Measurements from ENCODE around the gene SYDE2.
"Not testable (repeated sequence)": the region's sequence is repeated elsewhere in the genome, so short reads cannot be mapped to it uniquely, and the experiment has no call there.

The SYDE2 gene

DNA sequence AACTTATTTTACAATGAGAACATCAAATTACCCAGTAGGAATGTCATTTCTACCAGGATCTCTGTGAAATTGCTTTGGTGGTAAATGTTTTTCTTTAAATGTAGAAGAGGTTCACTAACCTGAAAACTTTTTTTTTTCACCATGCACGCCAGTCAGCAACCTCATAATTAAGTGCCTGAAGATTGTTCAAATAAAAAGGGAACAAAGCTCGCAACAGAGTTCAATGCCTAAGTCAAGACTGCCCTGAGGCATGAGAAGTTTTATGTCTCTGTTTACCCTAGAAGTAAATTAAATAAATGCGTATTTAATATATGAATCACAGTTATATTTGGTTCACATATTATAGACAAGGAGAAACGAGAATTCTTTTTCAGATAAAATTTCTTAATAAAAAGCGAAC is 13.8 kb upstream of the SYDE2 start:
- DNase-seq = no peak

- no peak for DNase-seq
Measured at GRCh38 chr1:85208488-85208887, 7.7 kb upstream of the SYDE2 start.

DNA sequence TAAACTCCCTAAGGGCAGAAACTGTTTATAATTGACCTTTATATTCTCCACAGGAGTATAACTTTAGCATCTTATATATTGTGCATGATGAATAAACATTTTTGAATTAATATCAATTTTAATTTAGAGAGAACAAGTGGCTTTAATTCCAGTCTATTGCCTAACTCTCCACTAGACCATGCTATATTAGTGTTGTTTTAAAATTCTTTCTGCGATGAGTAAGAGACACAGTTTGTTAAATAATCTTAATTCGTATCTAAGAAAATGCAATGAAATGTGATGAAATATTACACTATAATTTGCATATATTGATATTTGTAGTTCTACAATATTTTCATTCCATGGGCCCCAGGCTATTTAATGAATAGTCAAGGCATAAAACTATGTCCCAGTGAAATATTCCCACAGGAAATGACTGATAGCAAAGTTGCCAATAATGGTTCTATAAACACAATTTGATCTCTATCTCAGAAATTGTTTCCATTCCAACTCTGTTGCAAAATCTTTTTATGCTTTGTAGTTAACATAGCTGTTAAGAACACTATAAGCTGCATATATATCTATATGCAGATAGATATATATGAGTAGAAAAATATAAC is 2.9 kb upstream of the SYDE2 start:
- DNase-seq = no peak

DNA sequence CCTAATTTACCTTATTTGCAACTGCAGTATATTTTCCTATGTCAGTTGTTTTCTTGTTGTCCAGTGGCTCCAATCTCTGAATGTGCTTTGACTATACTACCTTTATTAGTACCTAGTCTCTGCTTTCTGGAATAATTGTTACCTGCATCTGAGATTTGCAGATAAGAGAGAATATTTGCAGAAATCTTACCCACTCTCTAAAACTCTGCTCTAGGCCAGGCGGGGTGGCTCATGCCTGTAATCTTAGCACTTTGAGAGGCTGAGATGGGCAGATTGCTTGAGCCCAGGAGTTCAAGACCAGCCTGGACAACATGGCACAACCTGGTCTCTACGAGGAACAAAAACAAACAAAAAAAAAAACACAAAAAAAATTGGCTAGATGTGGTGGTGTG is 2.0 kb upstream of the SYDE2 start:
- no peak for DNase-seq

DNA sequence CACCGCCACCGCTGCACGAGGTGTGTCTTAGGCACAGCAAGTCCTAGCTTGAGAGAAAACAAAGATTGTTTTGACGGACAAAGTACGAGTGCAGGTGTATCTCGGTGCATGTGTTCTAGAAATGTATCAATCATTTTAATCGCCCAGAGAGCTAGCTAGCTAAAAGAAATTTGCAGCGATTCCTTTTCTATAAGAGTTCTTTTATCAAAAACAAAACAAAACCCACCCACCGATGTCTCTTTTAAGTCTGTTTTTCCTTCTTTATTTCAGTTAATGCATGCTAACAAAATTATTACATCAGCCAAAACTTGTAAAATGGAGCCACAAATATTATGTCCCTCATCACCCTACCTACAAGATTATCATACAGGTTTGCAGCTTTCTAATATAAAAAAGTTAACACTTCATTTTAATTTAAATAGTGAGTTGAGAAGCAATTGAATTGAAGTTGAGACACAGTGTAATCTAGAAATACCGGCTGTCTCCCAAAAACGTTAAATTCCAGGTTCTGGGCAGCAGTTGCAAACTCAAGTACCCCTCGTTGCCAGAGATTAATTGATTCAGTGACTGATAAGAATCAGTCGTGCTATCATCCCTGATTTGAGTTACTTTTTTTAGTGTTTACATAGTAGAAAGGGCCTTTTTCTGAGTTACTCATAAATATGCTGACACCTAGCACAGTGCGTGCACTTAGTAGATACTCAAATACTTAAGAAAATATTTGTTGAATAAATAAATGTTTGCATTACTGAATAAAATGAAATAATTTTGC is 1.5 kb upstream of the SYDE2 start:
- DNase-seq = no peak

DNA sequence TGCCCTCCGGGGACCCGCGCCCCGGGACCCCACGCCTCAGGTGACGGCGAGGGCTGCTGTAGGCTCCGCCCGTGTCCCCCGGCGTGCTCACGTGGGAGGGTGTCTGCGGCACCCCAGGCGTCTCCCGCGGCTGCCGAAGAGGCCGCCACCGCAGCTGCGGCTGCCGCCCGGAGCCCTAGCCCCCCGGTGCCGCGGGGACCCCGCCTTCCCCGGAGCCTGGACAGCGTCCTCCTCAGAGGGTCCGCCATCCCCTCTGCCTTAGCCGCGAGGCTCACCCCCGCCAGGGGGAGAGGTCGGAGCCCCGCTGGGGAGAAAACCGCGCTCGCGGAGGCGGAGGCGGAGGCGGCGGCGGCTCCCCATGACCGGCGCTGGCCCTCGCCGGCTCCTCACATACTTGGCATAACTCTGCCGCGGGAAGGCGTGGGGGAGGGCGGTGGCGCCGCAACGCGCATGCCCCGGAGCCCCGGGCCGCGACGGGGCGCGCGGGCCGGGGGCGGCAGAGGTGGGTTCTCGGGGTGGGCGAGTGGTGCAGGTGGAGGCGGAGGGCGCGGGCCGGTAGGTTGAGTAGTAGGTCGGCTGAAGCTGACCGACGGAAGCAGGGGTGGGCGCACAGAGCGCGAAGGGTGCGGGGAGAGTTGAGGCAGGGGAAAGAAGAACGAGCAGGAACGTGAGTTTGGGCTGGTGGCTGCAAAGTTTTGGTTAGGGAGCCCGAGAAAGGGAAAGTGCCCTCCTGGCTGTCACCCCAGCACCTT is 700 bp upstream of the SYDE2 start:
- peak in 40 of 58 donors; percentile 6 to 63 (median 31) for DNase-seq

- peak in 10 of 58 donors; percentile 7 to 59 (median 30) for DNase-seq
Measured at GRCh38 chr1:85199667-85200462, 951 bp downstream of the SYDE2 start.

- no peak for DNase-seq
Measured at GRCh38 chr1:85198864-85199263, 2.0 kb downstream of the SYDE2 start.

GRCh38 chr1:85196358-85196757 is 4.5 kb downstream of the SYDE2 start:
- no peak for DNase-seq

- no peak for DNase-seq
Measured at GRCh38 chr1:85195703-85196102, 5.1 kb downstream of the SYDE2 start.

GRCh38 chr1:85192129-85192528 is 8.7 kb downstream of the SYDE2 start:
- not testable (repeated sequence) for DNase-seq

DNA sequence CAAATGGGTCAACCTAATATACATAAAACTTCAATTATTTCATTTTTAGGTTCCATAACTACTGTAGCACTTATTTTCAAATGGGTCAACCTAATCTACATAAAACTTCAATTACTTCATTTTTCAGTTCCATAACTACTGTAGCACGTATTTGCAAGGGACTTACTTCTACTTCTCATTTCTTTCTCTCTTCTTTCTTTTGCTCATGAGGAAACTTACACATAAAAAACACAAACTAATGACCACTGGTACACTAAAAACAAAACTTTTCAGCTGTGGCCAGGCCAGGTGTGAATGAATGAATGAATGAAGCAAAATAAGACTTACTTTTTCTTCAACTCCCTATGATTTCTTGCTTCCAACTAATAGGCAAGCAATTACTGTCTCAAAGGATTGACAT is 11.7 kb downstream of the SYDE2 start:
- no peak for DNase-seq

DNA sequence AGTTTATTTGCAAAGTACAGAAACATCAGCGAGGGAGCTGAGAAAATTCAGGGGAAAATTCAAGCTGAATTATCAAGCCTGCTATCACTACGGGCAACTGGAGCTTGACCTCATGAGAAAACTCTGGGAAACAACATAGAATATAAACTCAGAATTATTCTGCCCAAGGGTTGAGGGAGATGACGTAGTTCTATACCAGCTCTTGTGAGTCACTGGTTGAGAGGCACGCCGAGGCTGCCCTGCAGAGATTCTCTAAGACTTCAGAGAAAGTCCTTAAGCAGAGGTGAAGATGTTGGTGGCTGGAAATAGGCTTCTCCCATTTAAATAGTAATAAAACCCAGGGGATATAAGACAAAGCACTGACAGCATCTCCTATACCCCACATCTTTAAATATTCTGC is 12.3 kb downstream of the SYDE2 start:
- DNase-seq = no peak

DNA sequence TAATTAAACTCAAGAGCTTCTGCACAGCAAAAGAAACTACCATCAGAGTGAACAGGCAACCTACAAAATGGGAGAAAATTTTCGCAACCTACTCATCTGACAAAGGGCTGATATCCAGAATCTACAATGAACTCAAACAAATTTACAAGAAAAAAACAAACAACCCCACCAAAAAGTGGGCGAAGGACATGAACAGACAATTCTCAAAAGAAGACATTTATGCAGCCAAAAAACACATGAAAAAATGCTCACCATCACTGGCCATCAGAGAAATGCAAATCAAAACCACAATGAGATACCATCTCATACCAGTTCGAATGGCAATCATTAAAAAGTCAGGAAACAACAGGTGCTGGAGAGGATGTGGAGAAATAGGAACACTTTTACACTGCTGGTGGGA is 13.8 kb downstream of the SYDE2 start:
- DNase-seq = not testable (repeated sequence)

DNA sequence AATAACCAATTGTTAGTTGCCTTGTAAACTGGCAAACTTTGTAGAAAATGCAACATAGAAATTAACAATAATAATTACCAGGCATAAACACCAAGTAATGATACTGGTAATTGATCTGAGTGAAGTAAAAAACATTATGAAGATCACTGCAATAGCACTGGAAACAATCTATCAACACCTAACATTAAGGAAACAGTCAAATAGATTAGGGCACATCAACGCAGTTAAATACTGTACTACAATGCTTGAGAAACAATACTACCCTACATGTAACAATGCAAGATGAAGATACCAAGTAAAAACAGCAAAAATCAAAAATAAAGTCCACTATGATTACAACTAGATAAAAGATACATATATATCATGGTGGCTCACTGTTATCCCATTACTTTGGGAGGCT is 16.6 kb downstream of the SYDE2 start:
- no peak for DNase-seq

- DNase-seq = no peak
Measured at GRCh38 chr1:85182700-85183099, 18.1 kb downstream of the SYDE2 start.

DNA sequence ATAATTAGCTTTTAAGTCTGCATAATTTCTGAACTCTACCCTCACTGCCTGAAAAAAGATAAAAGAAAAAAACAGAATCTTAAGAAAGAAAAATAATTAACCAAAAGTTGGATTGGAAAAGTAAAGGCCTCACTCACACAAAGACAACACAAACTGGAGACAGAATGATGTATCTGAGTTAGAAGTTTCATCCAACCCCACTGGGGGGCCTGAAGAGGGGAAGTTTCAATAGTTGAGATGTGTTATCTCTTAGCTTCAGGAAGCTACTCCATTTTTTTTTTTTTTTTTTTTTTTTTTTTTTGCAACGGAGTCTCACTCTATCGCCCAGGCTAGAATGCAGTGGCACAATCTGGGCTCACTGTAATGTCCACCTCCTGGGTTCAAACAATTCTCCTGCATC is 19.9 kb downstream of the SYDE2 start:
- DNase-seq = no peak

- no peak for DNase-seq
Measured at GRCh38 chr1:85179522-85179921, 21.3 kb downstream of the SYDE2 start.

DNA sequence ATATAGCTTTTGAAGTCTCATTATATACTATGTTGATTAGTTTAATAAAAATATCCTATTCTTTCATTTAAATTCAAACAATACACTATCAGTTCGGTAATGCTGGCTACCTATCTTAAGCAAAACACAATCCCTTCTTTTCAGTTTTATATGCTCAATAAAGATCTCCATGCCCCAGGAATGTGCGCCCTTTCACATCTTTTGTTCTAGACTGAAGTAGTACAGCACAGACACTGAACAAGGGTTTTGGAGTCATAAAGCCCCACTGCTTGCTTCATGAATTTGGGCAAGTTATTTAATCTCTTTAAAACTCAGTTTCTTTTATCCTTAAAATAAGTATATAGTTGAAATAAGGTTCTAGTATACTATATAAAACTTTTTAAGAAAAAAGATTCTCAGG is 22.4 kb downstream of the SYDE2 start:
- DNase-seq = no peak

- no peak for DNase-seq
Measured at GRCh38 chr1:85174503-85174902, 26.3 kb downstream of the SYDE2 start.

DNA sequence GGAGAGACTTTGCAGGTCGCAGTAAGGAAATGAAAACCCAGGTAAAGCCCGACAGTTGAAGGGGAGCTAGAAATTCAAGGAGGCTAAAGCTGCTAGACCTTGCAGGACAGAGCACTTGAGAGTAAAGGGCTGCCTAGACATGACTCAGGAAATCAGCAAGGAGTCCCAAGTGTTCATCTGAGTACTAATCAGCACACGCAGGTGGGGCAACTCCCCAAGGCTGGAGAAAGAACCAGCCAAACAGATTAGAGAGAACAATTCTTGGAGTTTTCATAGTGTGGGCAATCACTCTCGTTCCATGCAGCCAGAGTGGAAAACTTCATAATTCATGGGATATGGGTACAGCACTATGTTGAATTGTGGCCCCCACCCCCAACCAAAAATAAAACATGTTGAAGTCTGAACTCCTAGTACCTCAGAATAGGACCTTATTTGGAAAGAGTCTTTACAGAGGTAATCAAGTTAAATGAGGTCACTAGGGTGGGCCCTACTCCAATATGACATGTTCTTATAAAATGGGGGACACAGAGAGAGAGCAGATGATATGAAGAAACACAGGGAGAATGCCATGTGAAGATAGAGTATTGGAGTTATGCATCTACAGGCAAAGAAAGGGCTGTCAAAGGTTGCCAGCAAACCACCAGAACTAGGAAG is 28.0 kb downstream of the SYDE2 start:
- DNase-seq = no peak
